Right lobe of liver (tissue), 4 donors: ENCODE results near the gene TLCD1.

Source experiments
- CTCF ChIP-seq, 4 donors: fragments of 200-600 bp in 3 of 4; fragments of 450-650 bp in 1 of 4; IDR thresholded peaks; one replicate each; pipeline versions ENCODE4 v1.5.1 to v1.8.0; 2016 to 2022; ENCODE audit warnings: antibody characterized with exemption in 4 of 4, mild to moderate bottlenecking in 2 of 4
- POLR2A ChIP-seq: fragments of 450-650 bp; IDR thresholded peaks from one replicate; pipeline ENCODE4 v1.6.1; 2017; ENCODE audit warnings: antibody characterized with exemption, mild to moderate bottlenecking
- donor health status: DM: no; HTN: no; CAD: no.
- donor health status: DM: no; HTN: no; CAD: no.
- donor health status: DM: no; HTN: yes; CAD: no.

GRCh38 chr17:28717578-28718332 is 8.3 kb downstream of the TLCD1 start, which contains the start of gene RAB34:
- TF ChIP-seq CTCF (IDR thresholded peaks at IDR 0.05), result peak in 2 of 4 donors; percentile 6 to 13
- TF ChIP-seq POLR2A, result no peak
